HEK293T (cell line): ENCODE results near the gene CCDC8.

Experiments
- ARNT ChIP-seq: fragments of 450-650 bp; IDR thresholded peaks from 2 replicates; pipeline ENCODE4 v1.6.1; 2017; ENCODE audit warnings: mild to moderate bottlenecking
- BHLHE40 ChIP-seq: fragments of 450-650 bp; IDR thresholded peaks from 2 replicates; pipeline ENCODE4 v1.6.1; 2016; ENCODE audit warnings: mild to moderate bottlenecking, moderate library complexity, borderline replicate concordance
- CTBP1 ChIP-seq: fragments of 450-650 bp; IDR thresholded peaks from 2 replicates; pipeline ENCODE4 v1.6.1; 2016; ENCODE audit warnings: borderline replicate concordance
- FOXA1 ChIP-seq: fragments of 450-650 bp; IDR thresholded peaks from 2 replicates; pipeline ENCODE4 v1.6.1; 2016; ENCODE audit warnings: mild to moderate bottlenecking
- FOXK2 ChIP-seq: fragments of 450-650 bp; IDR thresholded peaks from 2 replicates; pipeline ENCODE4 v1.6.1; 2016; ENCODE audit warnings: mild to moderate bottlenecking
- HDGF ChIP-seq: fragments of 450-650 bp; IDR thresholded peaks from 2 replicates; pipeline ENCODE4 v1.6.1; 2017; ENCODE audit warnings: antibody characterized with exemption, borderline replicate concordance
- SP1 ChIP-seq: fragments of 450-650 bp; IDR thresholded peaks from 2 replicates; pipeline ENCODE4 v1.6.1; 2017
- SUZ12 ChIP-seq: fragments of 450-650 bp; IDR thresholded peaks from 2 replicates; pipeline ENCODE4 v1.6.1; 2016; ENCODE audit warnings: mild to moderate bottlenecking
- TARDBP ChIP-seq: fragments of 450-650 bp; IDR thresholded peaks from 2 replicates; pipeline ENCODE4 v1.6.1; 2016

- no peak for TF ChIP-seq SUZ12
- TF ChIP-seq SP1, result no peak
- TF ChIP-seq CTBP1, result no peak
- no peak for TF ChIP-seq TARDBP
- TF ChIP-seq FOXA1, result no peak
- no peak for TF ChIP-seq BHLHE40
- no peak for TF ChIP-seq ARNT
- TF ChIP-seq HDGF, result no peak
- no peak for TF ChIP-seq FOXK2
Observed at GRCh38 chr19:46427518-46428045, 14.2 kb upstream of the CCDC8 start.
